Femur (tissue), 1 donor: Measurements from ENCODE around the gene SLC7A10.
"Not testable (repeated sequence)": the region's sequence is repeated elsewhere in the genome, so short reads cannot be mapped to it uniquely, and the experiment has no call there.

Experiments used
- DNase-seq: peaks from one replicate; pipeline ENCODE4 v3.0.0-alpha.2; 2017

Gene SLC7A10

DNA sequence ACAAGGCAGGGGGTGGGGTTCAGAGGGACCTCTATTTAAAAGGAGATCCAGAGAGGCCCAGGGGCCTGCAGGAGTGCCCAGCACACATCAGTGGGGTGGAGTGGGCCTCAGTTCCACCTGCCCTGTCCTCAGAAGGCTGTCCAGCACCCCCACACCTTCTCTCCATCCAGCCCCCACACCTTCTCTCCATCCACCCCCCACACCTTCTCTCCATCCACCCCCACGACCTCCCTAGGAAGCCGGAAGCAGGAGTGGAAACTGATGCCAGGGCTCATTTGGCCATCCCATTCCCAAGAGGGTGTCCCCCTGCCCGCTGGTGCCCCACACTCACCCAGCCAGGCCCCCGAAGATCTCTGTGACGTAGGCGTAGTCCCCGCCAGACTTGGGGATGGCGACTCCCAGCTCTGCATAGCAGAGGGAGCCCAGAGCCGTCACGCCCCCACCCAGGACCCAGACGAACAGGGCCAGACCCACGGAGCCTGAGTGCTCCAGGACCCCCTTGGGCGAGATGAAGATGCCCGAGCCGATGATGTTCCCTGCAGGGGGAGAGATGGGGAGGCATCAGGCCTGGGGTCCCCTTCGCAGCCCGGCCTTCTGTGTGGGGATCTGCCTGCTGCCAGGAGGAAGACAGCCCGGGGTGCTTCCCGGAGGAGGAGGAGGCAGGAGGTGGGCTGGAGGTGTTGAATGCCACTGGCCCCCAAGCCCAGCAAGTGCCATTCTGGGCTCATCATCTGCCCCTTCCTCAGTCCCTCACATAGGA is 10.0 kb downstream of the SLC7A10 start:
- DNase-seq, result no peak

DNA sequence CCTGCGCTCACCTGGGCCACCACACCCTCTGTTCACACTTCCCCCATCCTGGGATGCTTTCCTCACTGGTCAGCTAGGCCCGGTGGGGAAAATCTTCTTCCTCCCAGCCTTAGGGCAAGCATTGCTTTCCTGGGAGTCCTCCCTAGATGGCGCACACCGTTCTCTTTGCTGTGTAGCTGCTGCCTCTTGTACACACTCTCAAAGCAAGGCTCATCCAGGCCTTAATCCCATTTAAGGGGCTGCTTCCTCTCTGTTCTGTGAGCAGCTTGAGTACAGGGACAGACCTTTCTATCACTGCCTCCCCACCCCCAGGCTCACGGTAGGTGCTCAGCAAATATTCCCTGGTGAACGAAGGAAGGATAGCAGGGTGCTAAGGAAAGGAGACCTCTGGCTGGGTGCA is 11.1 kb downstream of the SLC7A10 start:
- no peak for DNase-seq

DNA sequence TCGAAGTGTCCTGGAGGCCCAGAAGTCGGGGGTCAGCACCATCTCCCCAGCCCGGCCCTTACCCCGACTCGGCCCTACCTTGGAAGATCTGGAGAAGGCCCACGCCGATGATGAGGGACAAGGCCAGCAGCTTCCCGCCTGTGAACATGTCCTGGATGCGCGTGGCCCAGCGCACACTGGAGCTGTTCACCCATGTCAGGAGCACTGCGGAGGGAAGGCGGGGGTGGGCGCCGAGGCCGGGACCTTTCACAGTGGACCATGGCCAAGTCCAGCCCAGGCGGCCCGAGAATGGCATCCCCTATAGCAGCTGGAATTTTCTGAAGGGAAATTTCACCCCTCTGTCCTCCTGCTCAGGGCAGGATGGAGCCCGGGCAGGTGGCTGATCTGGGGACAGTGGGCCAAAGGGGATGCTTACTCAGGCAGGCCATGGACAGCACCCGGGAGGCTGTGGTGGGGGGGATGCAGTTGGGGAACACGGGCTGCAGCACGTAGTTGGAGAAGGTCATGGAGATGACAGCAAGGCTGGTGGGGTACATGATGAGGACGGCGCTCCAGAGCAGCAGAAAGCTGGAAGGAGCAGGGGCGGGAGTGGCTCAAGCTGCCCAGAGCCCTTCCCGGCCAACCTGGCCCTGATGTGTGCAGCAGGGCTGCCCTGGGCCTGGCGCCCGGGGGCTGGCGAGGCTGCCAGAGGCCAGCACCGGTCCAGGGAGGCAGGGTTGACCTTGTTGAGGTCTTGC is 13.0 kb downstream of the SLC7A10 start:
- DNase-seq, result no peak

DNA sequence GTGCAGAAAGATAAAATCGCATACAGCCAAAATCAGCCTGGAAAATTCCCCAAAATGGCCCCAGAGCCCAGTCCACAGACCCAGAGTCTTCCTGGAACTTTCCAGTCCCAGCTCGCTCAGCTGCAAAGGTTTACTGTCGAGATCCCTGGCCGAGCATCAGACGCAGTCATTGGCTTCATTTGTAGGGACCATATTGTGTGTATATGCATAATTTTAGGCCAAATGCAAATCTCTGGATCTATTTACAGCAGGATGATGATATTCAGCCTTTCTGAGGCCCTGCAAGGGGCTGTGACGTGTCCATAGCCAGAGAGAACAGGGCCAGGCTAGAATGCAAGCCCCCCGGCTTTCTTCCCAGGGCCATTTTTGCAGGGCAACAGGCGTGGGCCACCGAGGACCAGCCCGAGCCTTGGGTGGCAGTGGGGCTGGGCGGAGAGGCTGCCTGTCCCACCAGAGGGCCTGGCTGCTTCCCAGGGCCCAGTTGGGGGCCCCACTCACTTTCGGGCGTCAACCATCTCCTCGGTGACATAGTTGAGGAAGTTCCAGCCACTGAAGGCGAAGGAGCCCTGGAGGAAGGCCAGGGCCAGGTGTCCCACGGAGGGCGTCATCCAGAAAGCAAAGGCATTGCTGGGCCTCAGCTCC is 13.7 kb downstream of the SLC7A10 start:
- DNase-seq, result peak; percentile 89

DNA sequence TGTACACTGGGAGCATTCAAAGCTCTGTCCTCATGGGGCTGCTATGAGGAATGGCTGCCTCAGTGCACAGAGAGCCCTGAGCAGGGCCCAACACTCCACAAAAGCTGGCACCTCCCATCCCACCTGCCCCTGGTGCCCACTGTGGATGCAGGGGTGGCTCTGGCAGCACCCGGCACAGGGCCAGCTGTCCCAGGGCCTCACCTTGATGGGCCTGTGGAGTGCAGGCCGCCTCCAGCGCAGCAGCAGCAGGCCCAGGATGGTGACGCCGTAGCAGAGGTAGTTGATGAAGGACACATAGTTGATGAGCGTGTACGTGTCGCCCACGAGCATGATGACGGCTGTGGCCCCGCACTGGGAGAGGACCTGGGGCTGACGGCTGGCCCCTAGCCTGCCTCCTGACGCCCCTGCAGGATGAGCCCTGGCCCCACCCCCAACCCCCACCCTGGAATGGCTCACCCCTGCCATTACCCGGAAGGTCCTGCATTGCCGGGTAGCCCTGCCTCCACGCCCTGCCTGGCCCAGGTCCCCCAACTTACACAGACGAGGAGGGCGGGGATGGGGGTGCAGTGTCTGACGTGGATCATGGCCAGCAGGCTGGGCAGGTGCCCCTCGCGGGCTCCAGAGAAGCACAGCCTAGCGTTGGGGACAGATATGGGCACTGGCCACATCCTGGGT is 15.2 kb downstream of the SLC7A10 start:
- DNase-seq, result no peak

DNA sequence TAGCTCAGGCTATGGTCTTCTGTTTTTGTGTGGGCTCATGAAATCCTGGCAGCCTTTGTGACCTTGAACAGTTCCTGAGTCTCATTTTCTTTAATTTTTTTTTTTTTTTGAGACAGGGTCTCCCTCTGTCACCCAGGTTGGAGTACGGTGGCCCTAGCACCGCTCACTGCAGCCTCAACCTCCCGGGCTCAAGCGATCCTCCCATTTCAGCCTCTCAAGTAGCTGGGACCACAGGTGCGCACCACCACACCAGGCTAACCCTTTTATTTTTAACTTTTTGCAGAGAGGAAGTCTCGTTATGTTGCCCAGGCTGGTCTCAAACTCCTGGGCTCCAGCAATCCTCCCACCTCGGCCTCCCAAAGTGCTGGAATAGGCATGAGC is 15.8 kb downstream of the SLC7A10 start:
- not testable (repeated sequence) for DNase-seq

DNA sequence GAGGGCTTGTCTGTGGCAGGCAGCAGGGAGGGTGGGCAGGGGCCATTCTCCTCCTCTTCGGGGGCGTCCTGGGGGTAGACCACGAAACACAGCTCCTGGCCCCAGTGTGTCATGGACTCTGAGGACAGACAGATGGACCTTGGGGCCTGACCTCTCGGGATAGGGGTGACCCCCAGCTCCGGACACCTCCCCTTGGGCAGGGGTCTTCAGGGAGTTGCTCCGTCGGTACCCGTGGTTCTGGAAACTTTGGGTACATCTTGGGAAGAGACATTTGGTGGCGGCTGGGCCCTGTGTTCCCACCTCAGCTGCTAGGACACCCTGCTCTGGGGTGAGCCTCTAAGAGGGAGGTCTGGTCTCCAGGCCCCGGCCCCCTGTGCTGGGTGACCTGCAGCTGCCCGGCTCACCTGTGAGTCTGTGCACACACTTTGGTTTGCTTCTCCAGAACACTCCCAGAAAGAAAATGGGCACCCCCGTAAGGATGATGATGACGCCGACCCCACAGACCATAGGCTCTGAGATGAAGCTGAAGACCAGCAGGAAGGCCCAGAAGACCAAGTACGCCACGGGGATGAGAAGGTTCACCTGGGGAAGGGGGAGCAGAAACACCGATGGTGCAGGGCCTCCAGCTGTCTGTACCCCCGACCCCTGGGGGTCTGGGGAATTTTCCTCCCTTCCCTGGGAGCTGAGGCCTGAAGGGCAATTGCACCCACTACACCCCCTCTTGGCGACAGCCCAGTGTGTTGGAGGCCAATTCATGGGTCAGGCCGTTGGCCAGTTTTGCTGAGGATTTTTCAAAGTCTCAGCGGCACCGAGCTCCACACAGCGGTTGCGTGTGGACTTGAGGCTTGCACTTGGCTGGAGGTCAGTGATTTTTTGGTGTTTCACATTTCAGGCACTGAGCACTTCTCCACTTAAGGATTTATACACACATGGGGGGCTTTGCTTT is 16.5 kb downstream of the SLC7A10 start:
- peak; percentile 53 for DNase-seq

DNA sequence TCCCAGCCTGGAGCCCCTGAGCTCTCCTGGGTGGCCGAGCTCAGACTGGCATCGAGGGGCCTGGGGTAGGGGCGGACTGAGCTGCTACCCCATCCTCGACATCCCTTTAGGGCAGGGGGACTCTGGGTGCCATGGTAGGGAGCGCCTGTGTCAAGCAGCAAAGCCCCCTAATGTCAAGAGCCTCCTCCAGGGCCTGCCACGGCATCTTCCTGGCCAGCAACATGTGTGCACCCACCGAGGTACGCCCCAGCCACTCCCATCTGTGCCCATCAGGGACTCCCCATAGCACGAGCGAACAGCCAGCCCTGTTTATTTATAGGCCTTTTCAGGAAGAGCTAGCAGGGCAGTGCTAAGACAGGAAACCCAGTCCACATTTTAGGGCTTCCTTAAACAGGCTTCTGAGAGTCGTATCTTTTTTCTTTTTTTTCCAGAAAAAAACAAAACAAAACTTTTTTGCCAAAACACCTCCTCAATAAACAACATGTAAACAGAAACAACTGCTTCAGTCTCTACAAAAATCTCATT is 17.2 kb downstream of the SLC7A10 start:
- DNase-seq, result no peak

DNA sequence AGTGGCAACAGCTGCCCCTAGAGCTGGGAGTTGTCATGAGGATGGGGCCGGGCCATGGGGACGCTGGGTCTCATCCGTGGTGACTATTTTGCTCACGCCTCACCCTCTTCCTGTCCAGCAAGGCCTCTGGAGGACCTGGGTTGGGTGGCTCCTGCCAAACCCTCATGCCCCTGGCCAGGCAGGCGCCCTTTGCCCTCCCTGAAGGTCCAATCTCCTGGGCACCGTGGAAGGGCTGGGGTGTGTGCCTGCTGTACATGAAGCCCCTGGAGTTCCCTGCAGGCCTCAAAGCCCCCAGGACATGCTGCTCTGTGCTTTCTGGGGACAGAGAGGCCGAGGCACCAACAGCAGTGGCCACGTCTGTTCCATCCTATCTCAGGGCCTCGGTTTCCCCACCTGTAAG is 17.7 kb downstream of the SLC7A10 start:
- DNase-seq, result no peak

DNA sequence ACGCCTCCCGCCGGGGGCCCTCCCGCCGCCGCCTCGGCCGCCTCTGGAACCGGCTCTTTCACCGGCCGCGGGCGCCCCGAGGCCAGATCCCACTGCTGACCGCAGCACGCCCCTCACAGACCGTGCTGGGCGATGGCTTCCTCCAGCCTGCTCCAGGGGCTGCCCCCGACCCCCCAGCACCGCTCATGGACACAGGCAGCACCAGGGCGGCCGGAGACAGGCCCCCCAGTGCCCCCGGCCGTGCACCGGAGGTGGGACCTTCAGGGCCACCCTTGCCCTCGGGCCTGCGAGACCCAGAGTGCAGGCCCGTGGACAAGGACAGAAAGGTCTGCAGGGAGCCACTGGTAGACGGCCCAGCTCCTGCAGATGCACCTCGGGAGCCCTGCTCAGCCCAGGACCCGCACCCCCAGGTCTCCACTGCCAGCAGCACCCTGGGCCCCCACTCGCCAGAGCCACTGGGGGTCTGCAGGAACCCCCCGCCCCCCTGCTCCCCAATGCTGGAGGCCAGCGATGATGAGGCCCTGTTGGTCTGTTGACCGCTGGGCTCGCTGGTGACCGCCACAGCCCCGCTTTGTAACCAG is 18.5 kb downstream of the SLC7A10 start:
- DNase-seq, result no peak

DNA sequence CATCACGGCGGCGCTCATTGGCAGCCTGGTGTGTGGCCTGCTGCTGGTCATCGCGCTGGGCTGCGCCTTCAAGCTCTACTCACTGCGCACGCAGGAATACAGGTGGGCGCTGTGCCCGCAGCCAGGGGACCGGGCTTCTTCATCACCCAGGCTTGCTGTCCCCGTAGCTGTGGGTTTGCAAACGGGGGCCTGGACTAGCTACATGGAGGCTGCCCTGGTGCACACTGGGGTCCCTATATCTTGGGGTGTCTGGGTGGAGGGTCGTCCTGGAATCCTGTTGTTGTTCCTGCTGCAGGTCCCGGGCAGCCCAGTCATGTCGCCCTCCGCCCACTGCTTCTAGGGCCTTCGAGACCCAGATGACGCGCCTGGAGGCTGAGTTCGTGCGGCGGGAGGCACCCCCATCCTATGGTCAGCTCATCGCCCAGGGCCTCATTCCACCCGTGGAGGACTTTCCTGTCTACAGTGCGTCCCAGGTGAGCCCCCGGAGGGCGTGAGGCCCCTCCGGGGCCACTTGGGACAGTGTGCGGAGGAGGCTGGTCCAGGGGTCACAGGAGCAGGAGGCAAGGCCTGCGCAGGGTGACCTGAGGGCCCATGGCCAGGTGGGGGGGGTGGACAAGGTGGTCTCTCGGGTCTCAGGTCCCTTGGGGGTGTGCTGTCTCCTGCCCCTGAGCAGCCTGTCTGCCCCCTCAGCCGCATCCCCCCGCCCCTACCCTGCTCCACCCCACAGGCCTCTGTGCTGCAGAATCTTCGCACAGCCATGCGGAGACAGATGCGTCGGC is 19.2 kb downstream of the SLC7A10 start:
- no peak for DNase-seq

DNA sequence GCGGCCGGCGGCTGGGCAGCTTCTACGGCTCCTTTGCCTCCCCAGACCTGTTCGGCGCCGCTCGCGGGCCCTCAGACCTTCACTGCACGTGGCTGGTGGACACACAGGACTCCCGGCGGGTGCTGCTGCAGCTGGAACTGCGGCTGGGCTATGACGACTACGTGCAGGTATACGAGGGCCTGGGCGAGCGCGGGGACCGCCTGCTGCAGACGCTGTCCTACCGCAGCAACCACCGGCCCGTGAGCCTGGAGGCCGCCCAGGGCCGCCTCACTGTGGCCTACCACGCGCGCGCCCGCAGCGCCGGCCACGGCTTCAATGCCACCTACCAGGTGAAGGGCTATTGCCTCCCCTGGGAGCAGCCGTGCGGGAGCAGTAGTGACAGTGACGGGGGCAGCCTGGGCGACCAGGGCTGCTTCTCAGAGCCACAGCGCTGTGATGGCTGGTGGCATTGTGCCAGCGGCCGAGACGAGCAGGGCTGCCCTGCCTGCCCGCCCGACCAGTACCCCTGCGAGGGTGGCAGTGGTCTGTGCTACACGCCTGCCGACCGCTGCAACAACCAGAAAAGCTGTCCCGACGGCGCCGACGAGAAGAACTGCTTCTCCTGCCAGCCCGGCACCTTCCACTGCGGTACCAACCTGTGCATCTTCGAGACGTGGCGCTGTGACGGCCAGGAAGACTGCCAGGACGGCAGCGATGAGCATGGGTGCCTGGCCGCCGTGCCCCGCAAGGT is 20.0 kb downstream of the SLC7A10 start:
- DNase-seq, result no peak

DNA sequence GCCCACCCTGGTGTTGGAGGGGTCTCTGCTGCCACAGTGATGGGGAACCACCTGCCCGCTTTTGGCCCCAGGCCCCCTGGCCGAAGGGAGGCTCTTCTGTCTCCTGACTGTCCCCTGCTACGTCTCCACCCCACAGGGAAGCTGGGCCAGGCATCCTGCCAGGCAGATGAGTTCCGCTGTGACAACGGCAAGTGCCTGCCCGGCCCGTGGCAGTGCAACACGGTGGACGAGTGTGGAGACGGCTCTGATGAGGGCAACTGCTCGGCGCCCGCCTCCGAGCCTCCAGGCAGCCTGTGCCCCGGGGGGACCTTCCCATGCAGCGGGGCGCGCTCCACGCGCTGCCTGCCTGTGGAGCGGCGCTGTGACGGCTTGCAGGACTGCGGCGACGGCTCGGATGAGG is 20.5 kb downstream of the SLC7A10 start:
- no peak for DNase-seq

DNA sequence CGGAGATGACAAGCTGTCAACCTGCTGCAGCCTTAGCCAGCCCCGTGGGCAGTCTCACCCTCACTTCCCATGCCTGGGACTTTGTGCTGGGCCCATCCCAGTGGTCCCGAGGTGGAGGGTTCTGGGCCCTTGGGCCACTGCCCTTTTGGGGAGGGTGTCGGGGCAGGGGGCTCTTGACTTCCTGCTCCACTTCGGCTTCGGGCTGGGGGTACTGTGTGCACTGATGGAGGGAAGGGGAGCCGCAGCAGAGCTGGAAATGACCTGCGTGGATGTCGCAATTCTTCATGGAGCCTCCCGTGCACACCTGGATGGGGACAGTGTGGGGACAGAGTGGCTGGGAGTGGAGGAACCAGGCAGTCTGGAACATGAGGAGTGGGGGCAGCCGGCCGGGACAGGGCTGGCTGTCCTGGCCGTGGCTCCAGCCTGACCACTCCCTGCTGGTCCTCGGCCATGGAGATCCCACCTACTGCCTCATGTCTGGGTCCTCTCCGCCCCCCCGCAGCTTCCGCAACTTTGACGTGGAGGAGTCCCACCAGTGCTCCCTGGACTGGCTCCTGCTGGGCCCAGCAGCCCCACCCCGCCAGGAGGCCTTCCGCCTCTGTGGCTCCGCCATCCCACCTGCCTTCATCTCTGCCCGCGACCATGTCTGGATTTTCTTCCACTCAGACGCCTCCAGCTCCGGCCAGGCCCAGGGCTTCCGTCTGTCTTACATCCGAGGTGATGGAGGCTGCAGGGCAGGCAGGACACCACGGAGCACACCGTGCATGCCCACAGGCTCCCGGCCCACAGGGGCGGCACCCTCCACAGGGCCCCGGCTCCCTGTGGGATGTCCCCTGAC is 21.3 kb downstream of the SLC7A10 start:
- DNase-seq, result no peak

DNA sequence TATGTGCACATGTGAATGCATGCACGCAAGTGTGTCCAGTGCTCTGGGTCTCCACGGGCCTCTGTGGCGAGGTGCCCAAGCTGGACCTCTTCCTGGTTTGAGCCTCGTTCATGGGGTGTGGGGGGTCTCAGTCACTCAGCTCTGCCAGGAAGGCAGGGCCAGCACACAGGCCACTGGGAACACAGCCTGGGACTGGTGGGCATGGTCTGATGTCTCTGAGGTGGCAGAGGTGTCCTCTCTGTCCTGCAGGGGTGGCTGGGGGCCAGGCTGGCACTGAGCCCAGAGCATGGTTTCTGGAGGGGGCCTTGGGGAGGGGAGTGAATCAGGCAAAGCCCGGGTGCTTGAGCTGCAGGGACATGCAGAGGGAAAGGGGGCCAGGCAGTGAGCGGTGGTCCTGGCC is 22.1 kb downstream of the SLC7A10 start:
- DNase-seq, result no peak

DNA sequence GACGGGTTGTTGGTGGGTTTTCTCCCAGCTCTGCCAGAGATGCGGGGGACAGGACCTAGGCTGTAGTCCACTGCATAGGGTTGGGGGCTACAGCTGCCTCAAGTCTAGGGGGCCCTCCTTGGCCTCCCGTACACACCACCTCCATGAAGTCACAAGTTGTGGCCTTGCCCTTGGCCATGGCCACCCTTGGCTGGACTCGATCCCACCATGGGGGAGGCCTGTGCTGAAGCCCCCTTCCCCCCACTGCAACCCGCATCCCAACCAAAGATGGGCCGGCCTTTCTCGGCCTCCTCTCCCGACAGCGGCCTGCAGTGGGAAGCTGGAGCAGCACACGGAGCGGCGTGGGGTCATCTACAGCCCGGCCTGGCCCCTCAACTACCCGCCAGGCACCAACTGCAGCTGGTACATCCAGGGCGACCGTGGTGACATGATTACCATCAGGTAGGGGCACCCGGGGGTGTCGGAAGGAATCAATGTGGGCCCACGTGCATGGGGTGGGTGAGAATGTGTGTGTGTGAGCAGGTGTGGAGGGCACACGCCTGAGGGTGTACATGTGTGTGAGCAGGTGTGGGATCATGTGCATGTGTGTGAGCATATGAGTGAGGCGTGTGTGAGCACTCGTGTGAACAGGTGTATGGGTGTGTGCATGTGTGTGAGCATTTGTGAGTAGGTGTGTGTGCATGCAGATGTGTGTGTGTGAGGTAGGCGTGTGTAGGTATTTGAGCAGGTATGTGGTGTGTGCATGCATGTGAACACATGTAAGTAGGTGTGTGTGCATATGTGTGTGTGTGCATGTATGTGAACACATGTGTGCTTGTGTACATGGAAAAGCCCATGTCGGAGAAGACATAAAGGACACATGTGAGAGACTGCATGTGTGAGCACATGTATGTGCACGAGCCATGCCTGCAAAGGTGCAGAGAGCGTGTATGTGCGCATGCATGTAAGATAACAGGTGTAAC is 22.8 kb downstream of the SLC7A10 start:
- DNase-seq, result no peak

DNA sequence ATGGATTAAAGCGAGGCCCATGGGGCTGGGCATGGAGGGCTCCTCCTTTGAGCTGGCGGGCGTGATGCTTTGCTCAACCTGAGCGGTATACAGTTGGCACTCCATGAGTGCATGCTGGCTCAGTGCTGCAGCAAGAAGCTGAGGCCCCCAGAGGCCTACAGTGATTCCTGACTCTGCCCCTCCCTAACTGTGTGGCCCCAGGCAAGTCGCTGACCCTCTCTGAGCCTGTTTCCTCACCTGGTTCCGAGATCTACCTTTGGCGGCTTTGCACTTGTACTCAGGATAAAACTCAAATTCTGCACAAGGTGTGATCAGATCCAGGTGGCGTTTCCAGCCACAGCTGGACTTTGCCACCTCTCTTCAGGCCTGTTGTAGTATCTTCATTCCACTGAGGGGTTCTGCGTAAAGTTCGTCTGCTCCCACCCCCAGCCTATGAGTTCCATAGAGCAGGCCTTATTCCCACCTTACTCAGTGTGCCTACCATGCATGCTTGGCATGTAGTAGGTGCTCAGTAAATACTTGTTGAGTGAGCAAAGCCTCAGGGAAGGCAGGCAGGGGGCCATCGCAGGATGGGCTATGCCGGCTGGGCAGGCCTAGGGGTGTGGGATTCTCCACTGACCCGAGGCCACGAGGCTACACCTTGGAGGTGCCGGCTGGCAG is 23.6 kb downstream of the SLC7A10 start:
- DNase-seq, result no peak
